NCI-H2081 (cell line): ENCODE measurements around the gene HOXB4.
A peak's percentile ranks its signal among the peaks of the same experiment; 100 is the strongest.

Experiments used
- DNase-seq, 2 experiments: peaks; one replicate each; lab custom pipeline; 2025; lab: John Stamatoyannopoulos, UW

The HOXB4 gene

GRCh38 chr17:48559122-48559839 is 18.9 kb downstream of the HOXB4 start:
- DNase-seq = no peak

GRCh38 chr17:48558831-48559121 is 19.4 kb downstream of the HOXB4 start:
- DNase-seq = no peak

- no peak for DNase-seq
These were observed 19.9 kb downstream of the HOXB4 start for GRCh38 chr17:48558057-48558830.

- DNase-seq = no peak
These were observed 21.4 kb downstream of the HOXB4 start for GRCh38 chr17:48556576-48557401.

- DNase-seq = no peak
These were observed 21.9 kb downstream of the HOXB4 start for GRCh38 chr17:48556229-48556575.

GRCh38 chr17:48555258-48556228 is 22.6 kb downstream of the HOXB4 start:
- peak; percentile 70 to 87 for DNase-seq

- no peak for DNase-seq
These were observed 23.5 kb downstream of the HOXB4 start for GRCh38 chr17:48554412-48555257.

- no peak for DNase-seq
These were observed 24.3 kb downstream of the HOXB4 start for GRCh38 chr17:48553826-48554225.

- DNase-seq = no peak
These were observed 25.0 kb downstream of the HOXB4 start for GRCh38 chr17:48553190-48553547.

- peak in 1 of 2 experiments; percentile 80 for DNase-seq
These were observed 25.5 kb downstream of the HOXB4 start for GRCh38 chr17:48552466-48553189.

GRCh38 chr17:48551596-48552465 is 26.3 kb downstream of the HOXB4 start:
- peak; percentile 80 to 91 for DNase-seq

GRCh38 chr17:48551214-48551555 is 27.0 kb downstream of the HOXB4 start:
- DNase-seq = no peak

GRCh38 chr17:48550502-48551213 is 27.5 kb downstream of the HOXB4 start:
- peak in 1 of 2 experiments; percentile 70 for DNase-seq

- DNase-seq = no peak
These were observed 28.1 kb downstream of the HOXB4 start for GRCh38 chr17:48549914-48550501.

- DNase-seq = no peak
These were observed 28.9 kb downstream of the HOXB4 start for GRCh38 chr17:48549281-48549630.

- no peak for DNase-seq
These were observed 29.4 kb downstream of the HOXB4 start for GRCh38 chr17:48548523-48549280.

- DNase-seq = peak in 1 of 2 experiments; percentile 46
These were observed 30.2 kb downstream of the HOXB4 start for GRCh38 chr17:48547808-48548522.
